Activated naive CD4-positive, alpha-beta T cell treated with anti-CD3 and anti-CD28 coated beads, Interleukin-2, amount 10 ng/mL, durations not matched to agents 7 days and 5 days (primary cell): ENCODE measurements around the gene TMEM233.
"Not testable (repeated sequence)": the region's sequence is repeated elsewhere in the genome, so short reads cannot be mapped to it uniquely, and the experiment has no call there.

ENCODE experiments used
- CTCF ChIA-PET: fragments of 350-600 bp; sonication (Branson Sonifier 250); formaldehyde crosslinking; loops from one replicate; lab custom pipeline; 2021; ENCODE audit warnings: antibody characterized with exemption; lab: Charles Lee
- DNase-seq: peaks from one replicate; pipeline ENCODE4 v3.0.0-alpha.2; 2020
- H3K27ac Mint-ChIP-seq: one replicate; pipeline ENCODE4 v1.8.0; 2021; ENCODE audit warnings: mild to moderate bottlenecking, moderate library complexity, mixed read lengths
- H3K27me3 Mint-ChIP-seq: one replicate; pipeline ENCODE4 v1.8.0; 2021; ENCODE audit warnings: mild to moderate bottlenecking, mixed read lengths
- H3K36me3 Mint-ChIP-seq: one replicate; pipeline ENCODE4 v1.8.0; 2021; ENCODE audit warnings: mixed read lengths
- H3K4me1 Mint-ChIP-seq: one replicate; pipeline ENCODE4 v1.8.0; 2021; ENCODE audit warnings: mixed read lengths
- H3K4me3 Mint-ChIP-seq: one replicate; pipeline ENCODE4 v1.8.0; 2021; ENCODE audit warnings: mild to moderate bottlenecking, moderate library complexity, mixed read lengths
- H3K9me3 Mint-ChIP-seq: one replicate; pipeline ENCODE4 v1.8.0; 2021; ENCODE audit warnings: mixed read lengths

TMEM233 gene

GRCh38 chr12:119592232-119592631 lies 1.3 kb upstream of the TMEM233 start:
- no peak overlapping the region for H3K4me3 Mint-ChIP-seq
- peaks cover 17% of the 10 kb centered on the region for H3K4me1 Mint-ChIP-seq
- no peak overlapping the region for H3K27ac Mint-ChIP-seq
- CTCF ChIA-PET = no interaction called here
- H3K9me3 Mint-ChIP-seq = no peaks in the 10 kb centered on the region
- DNase-seq = no peak
- peaks cover 55% of the 10 kb centered on the region for H3K27me3 Mint-ChIP-seq
- no peaks in the 10 kb centered on the region for H3K36me3 Mint-ChIP-seq

- H3K4me1 Mint-ChIP-seq = peaks cover 17% of the 10 kb centered on the region
- no peak for DNase-seq
- H3K36me3 Mint-ChIP-seq = no peaks in the 10 kb centered on the region
- peaks cover 61% of the 10 kb centered on the region for H3K27me3 Mint-ChIP-seq
- no peak overlapping the region for H3K4me3 Mint-ChIP-seq
- CTCF ChIA-PET = no interaction called here
- H3K9me3 Mint-ChIP-seq = no peaks in the 10 kb centered on the region
- no peak overlapping the region for H3K27ac Mint-ChIP-seq
Measured at GRCh38 chr12:119594399-119594730, 791 bp downstream of the TMEM233 start.

GRCh38 chr12:119594772-119595445 lies 1.3 kb downstream of the TMEM233 start:
- DNase-seq = no peak
- Mint-ChIP-seq H3K27ac (no peak overlapping the region), H3K9me3 (no peaks in the 10 kb centered on the region), H3K4me3 (no peak overlapping the region), H3K36me3 (no peaks in the 10 kb centered on the region), H3K4me1 (peaks cover 17% of the 10 kb centered on the region), H3K27me3 (peaks cover 66% of the 10 kb centered on the region)
- CTCF ChIA-PET = no interaction called here

- H3K4me3 Mint-ChIP-seq = no peak overlapping the region
- CTCF ChIA-PET = interaction anchor here (0.8 kb wide), 1 partner anchor 56 kb away, joined by 4 read pairs; no protein-coding TSS in a partner anchor
Measured at GRCh38 chr12:119598159-119598558, 4.6 kb downstream of the TMEM233 start.

GRCh38 chr12:119601877-119602733 lies 8.5 kb downstream of the TMEM233 start:
- Mint-ChIP-seq H3K27ac (no peak overlapping the region), H3K4me1 (no peaks in the 10 kb centered on the region), H3K4me3 (no peak overlapping the region), H3K36me3 (no peaks in the 10 kb centered on the region), H3K27me3 (peaks cover 16% of the 10 kb centered on the region), H3K9me3 (no peaks in the 10 kb centered on the region)
- CTCF ChIA-PET = no interaction called here
- no peak for DNase-seq

More at GRCh38 chr12:119598159-119598558, 4.6 kb downstream of the TMEM233 start:
- H3K9me3 Mint-ChIP-seq = no peaks in the 10 kb centered on the region
- peaks cover 17% of the 10 kb centered on the region for H3K4me1 Mint-ChIP-seq
- peaks cover 48% of the 10 kb centered on the region for H3K27me3 Mint-ChIP-seq
- no peak for DNase-seq
- H3K36me3 Mint-ChIP-seq = no peaks in the 10 kb centered on the region
- H3K27ac Mint-ChIP-seq = no peak overlapping the region

GRCh38 chr12:119602734-119603094 lies 9.1 kb downstream of the TMEM233 start:
- Mint-ChIP-seq H3K4me1 (no peaks in the 10 kb centered on the region), H3K36me3 (no peaks in the 10 kb centered on the region), H3K4me3 (no peak overlapping the region), H3K9me3 (no peaks in the 10 kb centered on the region), H3K27me3 (peaks cover 11% of the 10 kb centered on the region), H3K27ac (no peak overlapping the region)
- CTCF ChIA-PET = no interaction called here
- no peak for DNase-seq

GRCh38 chr12:119603767-119604166 lies 10.2 kb downstream of the TMEM233 start:
- Mint-ChIP-seq H3K36me3 (no peaks in the 10 kb centered on the region), H3K4me1 (no peaks in the 10 kb centered on the region), H3K27ac (no peak overlapping the region), H3K4me3 (no peak overlapping the region), H3K27me3 (peaks cover 9% of the 10 kb centered on the region), H3K9me3 (no peaks in the 10 kb centered on the region)
- no peak for DNase-seq
- CTCF ChIA-PET = no interaction called here

GRCh38 chr12:119609358-119609757 lies 15.8 kb downstream of the TMEM233 start:
- CTCF ChIA-PET = no interaction called here
- Mint-ChIP-seq H3K27me3 (peaks cover 3% of the 10 kb centered on the region), H3K36me3 (no peaks in the 10 kb centered on the region), H3K4me3 (no peak overlapping the region), H3K4me1 (no peaks in the 10 kb centered on the region), H3K9me3 (peaks cover 3% of the 10 kb centered on the region), H3K27ac (no peak overlapping the region)
- DNase-seq = no peak

GRCh38 chr12:119613319-119613936 lies 19.9 kb downstream of the TMEM233 start:
- Mint-ChIP-seq H3K27me3 (peaks cover 6% of the 10 kb centered on the region), H3K4me3 (no peak overlapping the region), H3K36me3 (no peaks in the 10 kb centered on the region), H3K4me1 (no peaks in the 10 kb centered on the region), H3K9me3 (peaks cover 3% of the 10 kb centered on the region), H3K27ac (no peak overlapping the region)
- DNase-seq = no peak
- CTCF ChIA-PET = no interaction called here

- no peaks in the 10 kb centered on the region for H3K36me3 Mint-ChIP-seq
- peaks cover 5% of the 10 kb centered on the region for H3K9me3 Mint-ChIP-seq
- no peaks in the 10 kb centered on the region for H3K4me1 Mint-ChIP-seq
- no peak for DNase-seq
- H3K27ac Mint-ChIP-seq = no peak overlapping the region
- no peak overlapping the region for H3K4me3 Mint-ChIP-seq
- CTCF ChIA-PET = no interaction called here
- peaks cover 9% of the 10 kb centered on the region for H3K27me3 Mint-ChIP-seq
Measured at GRCh38 chr12:119614705-119615104, 21.1 kb downstream of the TMEM233 start.

- no peak overlapping the region for H3K27ac Mint-ChIP-seq
- H3K4me3 Mint-ChIP-seq = no peak overlapping the region
- H3K36me3 Mint-ChIP-seq = no peaks in the 10 kb centered on the region
- H3K27me3 Mint-ChIP-seq = peaks cover 10% of the 10 kb centered on the region
- CTCF ChIA-PET = no interaction called here
- peaks cover 5% of the 10 kb centered on the region for H3K9me3 Mint-ChIP-seq
- DNase-seq = no peak
- H3K4me1 Mint-ChIP-seq = no peaks in the 10 kb centered on the region
Measured at GRCh38 chr12:119615518-119616475, 22.2 kb downstream of the TMEM233 start.

GRCh38 chr12:119618328-119618896 lies 24.8 kb downstream of the TMEM233 start:
- H3K9me3 Mint-ChIP-seq, H3K36me3 Mint-ChIP-seq, CTCF ChIA-PET, DNase-seq, H3K27ac Mint-ChIP-seq, H3K4me3 Mint-ChIP-seq, H3K4me1 Mint-ChIP-seq: not testable (repeated sequence)
- peaks cover 20% of the 10 kb centered on the region for H3K27me3 Mint-ChIP-seq

- no peaks in the 10 kb centered on the region for H3K4me1 Mint-ChIP-seq
- H3K27me3 Mint-ChIP-seq = peaks cover 27% of the 10 kb centered on the region
- H3K27ac Mint-ChIP-seq = no peak overlapping the region
- H3K4me3 Mint-ChIP-seq = no peak overlapping the region
- H3K9me3 Mint-ChIP-seq = peaks cover 5% of the 10 kb centered on the region
- CTCF ChIA-PET = no interaction called here
- DNase-seq = no peak
- no peaks in the 10 kb centered on the region for H3K36me3 Mint-ChIP-seq
Measured at GRCh38 chr12:119620490-119620889, 26.9 kb downstream of the TMEM233 start.
